ENCODE measurements around the gene ANKRD33. TPM values are rescaled to one million over a fixed set of nuclear protein-coding genes. Genes with fewer than 3 reads are reported as not detected.

ANKRD33 gene
- total and polyA plus RNA-seq, 2 of the 8 experiments (the other 6 are each of a cell fraction or from before 2014, with no cell fraction given): 0.41 to 0.53 TPM

GRCh38 chr12:51840966-51841365 is 46.9 kb upstream of the ANKRD33 start:
- Histone ChIP-seq H2BK20ac (ENCODE audit: low read length) (peak overlapping the region; percentile 72; the same call in 1 of the 2 replicates), H2AFZ (ENCODE audit: low read length) (no peak overlapping the region), H3K27ac (ENCODE audit: low read depth, low read length) (no peak overlapping the region), H2BK5ac (ENCODE audit: low read depth, low read length) (no peak overlapping the region), H3K79me1 (ENCODE audit: low read depth, low read length) (peaks cover 3% of the 10 kb centered on the region), H3K56ac (replicated peaks; ENCODE audit: insufficient read length, low read depth, low read length) (no peak overlapping the region), H3K79me2 (ENCODE audit: control insufficient read depth in 1 of 2, insufficient read depth in 2 of 2, low read length in 2 of 2) (peaks cover 0 to 4% of the 10 kb centered on the region in 2 experiments; a peak in 2 of 4 replicates), H4K91ac (replicated peaks; ENCODE audit: insufficient read length, low read length) (peak overlapping the region; percentile 3), H3K4me2 (ENCODE audit: insufficient read depth in 1 of 2, low read depth in 2 of 2, low read length in 2 of 2) (no peak overlapping the region), H3K4me3 (ENCODE audit: extremely low read depth in 1 of 4, insufficient read depth in 2 of 4, low read depth in 3 of 4, low read length in 4 of 4) (no peak overlapping the region), H3K18ac (ENCODE audit: extremely low read depth, low read length) (peak overlapping the region; percentile 38; the same call in 1 of the 2 replicates), H4K8ac (ENCODE audit: extremely low read depth, insufficient read depth, low read length) (no peak overlapping the region), H2AK5ac (ENCODE audit: low read depth, low read length) (no peak overlapping the region), H3K4ac (replicated peaks; ENCODE audit: insufficient read length, low read depth, low read length) (no peak overlapping the region), H2BK15ac (ENCODE audit: low read length) (no peak overlapping the region), H3K9me3 (ENCODE audit: insufficient read depth in 2 of 2, low read depth in 1 of 2, low read length in 1 of 2) (no peaks in the 10 kb centered on the region), H3K36me3 (ENCODE audit: control insufficient read depth in 2 of 4, insufficient read depth in 4 of 4, low read length in 3 of 4) (no peaks in the 10 kb centered on the region), H2BK12ac (ENCODE audit: low read depth, low read length) (no peak overlapping the region), H3K9ac (replicated peaks in 1 of 4; ENCODE audit: extremely low read depth in 1 of 4, low read depth in 3 of 4, low read length in 3 of 4) (no peak overlapping the region), H3K23ac (ENCODE audit: insufficient read length) (no peak overlapping the region), H4K5ac (ENCODE audit: insufficient read length, low read depth, low read length) (no peak overlapping the region), H4K20me1 (replicated peaks in 1 of 2; ENCODE audit: control insufficient read depth in 1 of 2, insufficient read depth in 2 of 2, low read length in 2 of 2) (peaks cover 2 to 9% of the 10 kb centered on the region in 2 experiments), H3K23me2 (ENCODE audit: low read depth, low read length) (no peaks in the 10 kb centered on the region; the same call in 1 of the 2 replicates), H2BK120ac (replicated peaks; ENCODE audit: low read depth, low read length) (no peak overlapping the region), H3K4me1 (replicated peaks in 1 of 4; ENCODE audit: control insufficient read depth in 3 of 4, insufficient read depth in 4 of 4, low read length in 3 of 4) (peaks cover 13 to 51% (median 30%) of the 10 kb centered on the region in 4 experiments), H3K14ac (ENCODE audit: insufficient read length) (no peak overlapping the region), H3K27me3 (replicated peaks in 1 of 4; ENCODE audit: control insufficient read depth in 3 of 4, extremely low read depth in 1 of 4, insufficient read depth in 3 of 4, low read length in 3 of 4) (peaks cover 0 to 4% (median 2%) of the 10 kb centered on the region in 4 experiments; a peak in 4 of 7 replicates)
- DNase-seq (ENCODE audit: low read depth in 1 of 2, low spot score in 2 of 2): no peak
- ChIA-PET POLR2A (ENCODE audit: partially characterized antibody) (interaction anchor here (0.5 to 1.6 kb wide), 7 partner anchors 8 to 29 kb away, joined by 3 to 6 read pairs (median 4); no protein-coding TSS in a partner anchor), CTCF (ENCODE audit: partially characterized antibody) (interaction anchor here (0.9 to 9.8 kb wide), 12 partner anchors 10 to 419 kb away, joined by 3 to 109 read pairs (median 6); partner anchors contain the start of gene ANKRD33)
- no peak for FAIRE-seq
- WGBS, 2 experiments (ENCODE audit: extremely low coverage in 1 of 2, insufficient coverage in 1 of 2, insufficient read length in 1 of 2, insufficient replicate concordance in 2 of 2, low coverage in 1 of 2, low lambda C conversion rate in 2 of 2, missing lambda C conversion rate in 1 of 2): 84% methylated on average over 6 of the region's 6 CpGs; no CpG with 5 or more reads in 1 of the 2 experiments
- no peak for TF ChIP-seq NANOG (IDR thresholded peaks at IDR 0.05; ENCODE audit: insufficient read depth, low read depth, low read length, poor library complexity, severe bottlenecking)
- no peak for TF ChIP-seq KDM1A (IDR thresholded peaks at IDR 0.05; ENCODE audit: borderline replicate concordance, low read length)
- TF ChIP-seq EGR1 (IDR thresholded peaks at IDR 0.05; ENCODE audit: borderline replicate concordance, low read depth, low read length): no peak
- TF ChIP-seq JUN (IDR thresholded peaks at IDR 0.05; ENCODE audit: low read depth, low read length): no peak
- TF ChIP-seq ASH2L (IDR thresholded peaks at IDR 0.05; ENCODE audit: low read length): no peak
- TF ChIP-seq ATF3 (IDR thresholded peaks at IDR 0.05; ENCODE audit: insufficient read depth, low read depth, low read length): no peak
- TF ChIP-seq ATF2 (IDR thresholded peaks at IDR 0.05; ENCODE audit: low read length): no peak
- no peak for TF ChIP-seq EZH2 (IDR thresholded peaks at IDR 0.05; ENCODE audit: low read depth, low read length, severe bottlenecking)
- no peak for TF ChIP-seq POU5F1 (IDR thresholded peaks at IDR 0.05; ENCODE audit: low read depth, low read length)
- TF ChIP-seq BCL11A (IDR thresholded peaks at IDR 0.05; ENCODE audit: low read depth in 2 of 2, low read length in 2 of 2): no peak
- TF ChIP-seq SRF (IDR thresholded peaks at IDR 0.05; ENCODE audit: low read depth, low read length): no peak

Data from H1 (cell line).